GM19395 (cell line): ENCODE results near the gene GLT1D1.

Experiments used
- ATAC-seq: cut with Tn5 transposase; IDR thresholded peaks from one replicate; pipeline ENCODE4 v1.9.1; 2021; ENCODE audit warnings: mild to moderate bottlenecking, moderate library complexity; ENCODE audit not compliant: unreplicated experiment

GLT1D1 gene

GRCh38 chr12:128853600-128854197 lies 421 bp downstream of the GLT1D1 start:
- no peak for ATAC-seq

GRCh38 chr12:128856035-128856790 lies 2.9 kb downstream of the GLT1D1 start:
- ATAC-seq: no peak

GRCh38 chr12:128856791-128857078 lies 3.5 kb downstream of the GLT1D1 start:
- ATAC-seq: no peak

- no peak for ATAC-seq
Measured at GRCh38 chr12:128857133-128857763, 4.0 kb downstream of the GLT1D1 start.

GRCh38 chr12:128859311-128859710 lies 6.0 kb downstream of the GLT1D1 start:
- ATAC-seq: no peak

- no peak for ATAC-seq
Measured at GRCh38 chr12:128861226-128862016, 8.1 kb downstream of the GLT1D1 start.

- no peak for ATAC-seq
Measured at GRCh38 chr12:128863957-128864356, 10.7 kb downstream of the GLT1D1 start.

GRCh38 chr12:128864516-128865186 lies 11.4 kb downstream of the GLT1D1 start:
- no peak for ATAC-seq

- ATAC-seq: no peak
Measured at GRCh38 chr12:128867466-128867865, 14.2 kb downstream of the GLT1D1 start.

GRCh38 chr12:128871516-128871892 lies 18.2 kb downstream of the GLT1D1 start:
- ATAC-seq: no peak

GRCh38 chr12:128872303-128872702 lies 19.0 kb downstream of the GLT1D1 start:
- no peak for ATAC-seq

GRCh38 chr12:128876559-128876958 lies 23.3 kb downstream of the GLT1D1 start:
- ATAC-seq: no peak

GRCh38 chr12:128879898-128880764 lies 26.9 kb downstream of the GLT1D1 start:
- no peak for ATAC-seq

GRCh38 chr12:128891856-128892255 lies 38.6 kb downstream of the GLT1D1 start:
- ATAC-seq: no peak

- no peak for ATAC-seq
Measured at GRCh38 chr12:128903236-128903635, 50.0 kb downstream of the GLT1D1 start.

- no peak for ATAC-seq
Measured at GRCh38 chr12:128905003-128905544, 51.8 kb downstream of the GLT1D1 start.

GRCh38 chr12:128906485-128907137 lies 53.3 kb downstream of the GLT1D1 start:
- no peak for ATAC-seq

GRCh38 chr12:128908254-128908653 lies 55.0 kb downstream of the GLT1D1 start:
- no peak for ATAC-seq

GRCh38 chr12:128909653-128910052 lies 56.4 kb downstream of the GLT1D1 start:
- ATAC-seq: no peak
